HCT116 (cell line): ENCODE results near the gene SMYD3. TPM values are rescaled to one million over a fixed set of nuclear protein-coding genes. Genes with fewer than 3 reads are reported as not detected.

Experiments
- ATAC-seq: fragments of 200-7000 bp; cut with Tn5 transposase; 2 replicates; pipeline ENCODE4 v1.9.1; 2020; ENCODE audit warnings: mild to moderate bottlenecking, moderate library complexity
- BruUV-seq: library from RNA; stranded (reverse); fragments of 400-500 nt; replicated peaks from 2 replicates; lab custom pipeline; 2021; lab: Mats Ljungman, UMichigan
- CTCF ChIA-PET: fragments of 300-600 bp; sonication (Branson Sonifier 250); formaldehyde crosslinking; loops from one replicate; lab custom pipeline; 2021; ENCODE audit warnings: antibody characterized with exemption; lab: Charles Lee
- POLR2A ChIA-PET: fragments of 300-600, 350-600 bp; sonication (Branson Sonifier 250); formaldehyde crosslinking; loops from one replicate; lab custom pipeline; 2021; ENCODE audit warnings: antibody characterized with exemption; lab: Charles Lee
- RAD21 ChIA-PET, 2 experiments: fragments of 300-600 bp; sonication (Branson Sonifier 250); formaldehyde crosslinking; loops; one replicate each; lab custom pipeline; 2023; ENCODE audit warnings: low total read pairs in 2 of 2; ENCODE audit not compliant: uncharacterized antibody in 2 of 2, unreplicated experiment in 2 of 2, low non-redundant PET in 1 of 2; lab: Charles Lee
- DNase-seq: peaks from one replicate; pipeline ENCODE4 v3.0.0-alpha.2; 2010; ENCODE audit warnings: low read depth, low spot score
- H2AFZ ChIP-seq: fragments of 200-600 bp; shearing (Covaris generic), sonication (generic); 2 replicates; pipeline ENCODE4 v1.6.1; 2017; ENCODE audit warnings: low read depth, mixed run types, mixed read lengths, antibody characterized with exemption, low read length; ENCODE audit not compliant: poor library complexity, severe bottlenecking
- H3K27ac ChIP-seq: 2 replicates; pipeline ENCODE4 v1.5.1; 2012; ENCODE audit warnings: low read depth, low read length
- H3K27me3 ChIP-seq: fragments of 200-600 bp; sonication (generic); 2 replicates; pipeline ENCODE4 v1.6.1; 2016; ENCODE audit warnings: mixed run types, low read length, mixed read lengths; ENCODE audit not compliant: insufficient read depth
- H3K36me3 ChIP-seq, 2 experiments: fragments of 200-500 bp in 1 of 2; fragments of 200-600 bp in 1 of 2; sonication (Bioruptor generic) in 1 of 2; sonication (generic) in 1 of 2; 2 replicates each; pipeline versions ENCODE4 v1.5.1 to v1.6.1; 2014 to 2016; ENCODE audit warnings: low read length in 2 of 2, inconsistent platforms in 1 of 2, mixed read lengths in 1 of 2, mixed run types in 1 of 2; ENCODE audit not compliant: insufficient read depth in 2 of 2, control insufficient read depth in 1 of 2
- H3K4me1 ChIP-seq, 2 experiments: fragments of 200-600 bp in 1 of 2; sonication (generic) in 1 of 2; 2 replicates each; pipeline versions ENCODE4 v1.5.1 to v1.6.1; 2012 to 2017; ENCODE audit warnings: low read length in 2 of 2, inconsistent platforms in 1 of 2, mild to moderate bottlenecking in 1 of 2, mixed read lengths in 1 of 2, mixed run types in 1 of 2, moderate library complexity in 1 of 2; ENCODE audit not compliant: insufficient read depth in 2 of 2, control insufficient read depth in 1 of 2
- H3K4me2 ChIP-seq: fragments of 200-600 bp; sonication (generic); 2 replicates; pipeline ENCODE4 v1.6.1; 2017; ENCODE audit warnings: mixed run types, low read length, mixed read lengths
- H3K4me3 ChIP-seq, 2 experiments: fragments of 200-600 bp in 1 of 2; sonication (generic) in 1 of 2; replicated peaks in 1 of 2; 2 replicates each; pipeline ENCODE4 v1.5.1; 2011 to 2016; ENCODE audit warnings: low read length in 2 of 2, control low read depth in 1 of 2, low read depth in 1 of 2, mild to moderate bottlenecking in 1 of 2, mixed read lengths in 1 of 2, mixed run types in 1 of 2
- H3K79me2 ChIP-seq: fragments of 200-600 bp; sonication (generic); 2 replicates; pipeline ENCODE4 v1.6.1; 2017; ENCODE audit warnings: mild to moderate bottlenecking, mixed run types, low read length, moderate library complexity, mixed read lengths; ENCODE audit not compliant: insufficient read depth
- H3K9ac ChIP-seq: fragments of 200-600 bp; sonication (generic); 2 replicates; pipeline ENCODE4 v1.6.1; 2016; ENCODE audit warnings: low read length, mixed read lengths
- H3K9me2 ChIP-seq: fragments of 200-600 bp; sonication (generic), shearing (Covaris generic); 2 replicates; pipeline ENCODE4 v1.6.1; 2017; ENCODE audit warnings: mixed run types, mild to moderate bottlenecking, moderate library complexity; ENCODE audit not compliant: insufficient read depth
- H3K9me3 ChIP-seq, 2 experiments: fragments of 200-500 bp in 1 of 2; fragments of 200-600 bp in 1 of 2; sonication (Bioruptor generic) in 1 of 2; sonication (generic) in 1 of 2; 2 replicates each; pipeline ENCODE4 v1.6.1; 2014 to 2017; ENCODE audit warnings: low read length in 2 of 2, mixed read lengths in 2 of 2, inconsistent platforms in 1 of 2, low read depth in 1 of 2, mild to moderate bottlenecking in 1 of 2, mixed run types in 1 of 2, moderate library complexity in 1 of 2; ENCODE audit not compliant: control insufficient read depth in 1 of 2, insufficient read depth in 1 of 2
- H4K20me1 ChIP-seq: fragments of 200-600 bp; sonication (generic), shearing (Covaris generic); 2 replicates; pipeline ENCODE4 v1.6.1; 2017; ENCODE audit warnings: mixed run types, mild to moderate bottlenecking, moderate library complexity; ENCODE audit not compliant: insufficient read depth
- CBX3 ChIP-seq: IDR thresholded peaks from 2 replicates; pipeline ENCODE4 v1.6.1; 2012; ENCODE audit warnings: low read depth
- ELF1 ChIP-seq: IDR thresholded peaks from 2 replicates; pipeline ENCODE4 v1.6.1; 2012; ENCODE audit warnings: low read depth, borderline replicate concordance
- FOSL1 ChIP-seq: IDR thresholded peaks from 2 replicates; pipeline ENCODE4 v1.6.1; 2012; ENCODE audit warnings: low read depth
- JUND ChIP-seq: IDR thresholded peaks from 2 replicates; pipeline ENCODE4 v1.6.1; 2012
- POLR2A ChIP-seq: IDR thresholded peaks from 2 replicates; pipeline ENCODE4 v1.7.0; 2011; ENCODE audit warnings: borderline replicate concordance; ENCODE audit not compliant: insufficient read depth, insufficient read length; ENCODE audit errors: extremely low read depth
- POLR2AphosphoS5 ChIP-seq: IDR thresholded peaks from 2 replicates; pipeline ENCODE4 v1.6.1; 2011; ENCODE audit warnings: mild to moderate bottlenecking, low read depth, low read length, moderate library complexity
- SP1 ChIP-seq: IDR thresholded peaks from 2 replicates; pipeline ENCODE4 v1.6.1; 2012; ENCODE audit warnings: low read depth
- TCF7L2 ChIP-seq: IDR thresholded peaks from 2 replicates; pipeline ENCODE4 v1.7.0; 2011; ENCODE audit warnings: borderline replicate concordance, inconsistent platforms; ENCODE audit not compliant: insufficient read depth, insufficient read length; ENCODE audit errors: extremely low read depth
- YY1 ChIP-seq: IDR thresholded peaks from 2 replicates; pipeline ENCODE4 v1.6.1; 2011; ENCODE audit warnings: low read length, low read depth, moderate library complexity, mild to moderate bottlenecking; ENCODE audit not compliant: insufficient replicate concordance; ENCODE audit errors: extremely low read depth
- ZFX ChIP-seq: fragments of 450-650 bp; IDR thresholded peaks from 2 replicates; pipeline ENCODE4 v1.6.1; 2017
- intact Hi-C: fragments of 100-400 bp; cut with micrococcal nuclease; formaldehyde crosslinking; loops from 2 replicates; pipeline ENCODE4 v1.10.0; 2022
- total RNA-seq: library from RNA; stranded (reverse); gene quantifications from one replicate; pipeline ENCODE4 v1.2.1, GENCODE V29; 2021; ENCODE audit not compliant: unreplicated experiment
- TF ChIP-seq, protein P1 (sequence below): IDR thresholded peaks from 2 replicates; pipeline ENCODE4 v1.6.1; 2012; ENCODE audit warnings: low read depth
- TF ChIP-seq, protein P2 (sequence below): IDR thresholded peaks from 2 replicates; pipeline ENCODE4 v1.6.1; 2011; ENCODE audit warnings: mild to moderate bottlenecking, low read length, moderate library complexity; ENCODE audit not compliant: insufficient replicate concordance; ENCODE audit errors: extremely low read depth

SMYD3 gene
- total RNA-seq, 1 experiment from 2014 or later: 33.6 TPM

DNA sequence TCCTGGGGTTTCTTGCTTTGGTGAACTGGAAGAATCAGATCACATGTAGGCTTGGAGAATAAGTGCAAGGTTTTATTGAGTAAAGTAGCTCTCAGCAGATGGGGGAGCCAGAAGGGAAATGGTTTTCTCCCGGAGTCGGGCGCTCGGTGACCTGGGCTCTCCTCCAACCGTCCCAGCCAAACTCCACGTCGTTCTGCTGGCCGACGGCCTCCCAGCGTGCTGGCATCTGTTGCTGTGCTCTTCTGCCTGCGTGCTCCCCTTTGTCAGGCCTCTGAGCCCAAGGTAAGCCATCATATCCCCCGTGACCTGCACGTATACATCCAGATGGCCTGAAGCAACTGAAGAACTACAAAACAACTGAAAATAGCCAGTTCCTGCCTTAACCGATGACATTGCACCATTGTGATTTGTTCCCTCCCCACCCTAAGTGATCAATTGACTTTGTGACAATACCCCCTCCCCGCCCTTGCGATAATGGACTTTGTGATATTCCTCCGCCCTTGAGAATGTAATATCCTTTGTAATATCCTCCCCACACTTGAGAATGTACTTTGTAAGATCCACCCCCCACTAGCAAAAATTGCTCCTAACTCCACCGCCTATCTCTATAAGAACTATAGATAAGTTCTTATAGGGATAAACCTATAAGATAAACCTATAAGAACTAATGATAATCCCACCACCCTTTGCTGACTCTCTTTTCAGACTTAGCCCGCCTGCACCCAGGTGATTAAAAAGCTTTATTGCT lies 88.3 kb downstream of the SMYD3 start:
- H4K20me1 ChIP-seq: no peaks in the 10 kb centered on the region
- no peaks in the 10 kb centered on the region; a peak in 1 of 4 replicates for H3K9me3 ChIP-seq
- no peaks in the 10 kb centered on the region for H3K9me2 ChIP-seq
- no TSS peak for BruUV-seq
- RAD21 ChIA-PET: no interaction called here
- intact Hi-C loops: no loop called here
- POLR2A ChIA-PET: no interaction called here
- H3K4me1 ChIP-seq: no peaks in the 10 kb centered on the region
- no peak overlapping the region for H3K4me2 ChIP-seq
- H2AFZ ChIP-seq: no peak overlapping the region
- H3K4me3 ChIP-seq: no peak overlapping the region
- no peak for ATAC-seq
- TF ChIP-seq POLR2AphosphoS5: no peak
- no peak for TF ChIP-seq ELF1
- TF ChIP-seq FOSL1: no peak
- no peak for TF ChIP-seq TCF7L2
- TF ChIP-seq, protein P1, sequence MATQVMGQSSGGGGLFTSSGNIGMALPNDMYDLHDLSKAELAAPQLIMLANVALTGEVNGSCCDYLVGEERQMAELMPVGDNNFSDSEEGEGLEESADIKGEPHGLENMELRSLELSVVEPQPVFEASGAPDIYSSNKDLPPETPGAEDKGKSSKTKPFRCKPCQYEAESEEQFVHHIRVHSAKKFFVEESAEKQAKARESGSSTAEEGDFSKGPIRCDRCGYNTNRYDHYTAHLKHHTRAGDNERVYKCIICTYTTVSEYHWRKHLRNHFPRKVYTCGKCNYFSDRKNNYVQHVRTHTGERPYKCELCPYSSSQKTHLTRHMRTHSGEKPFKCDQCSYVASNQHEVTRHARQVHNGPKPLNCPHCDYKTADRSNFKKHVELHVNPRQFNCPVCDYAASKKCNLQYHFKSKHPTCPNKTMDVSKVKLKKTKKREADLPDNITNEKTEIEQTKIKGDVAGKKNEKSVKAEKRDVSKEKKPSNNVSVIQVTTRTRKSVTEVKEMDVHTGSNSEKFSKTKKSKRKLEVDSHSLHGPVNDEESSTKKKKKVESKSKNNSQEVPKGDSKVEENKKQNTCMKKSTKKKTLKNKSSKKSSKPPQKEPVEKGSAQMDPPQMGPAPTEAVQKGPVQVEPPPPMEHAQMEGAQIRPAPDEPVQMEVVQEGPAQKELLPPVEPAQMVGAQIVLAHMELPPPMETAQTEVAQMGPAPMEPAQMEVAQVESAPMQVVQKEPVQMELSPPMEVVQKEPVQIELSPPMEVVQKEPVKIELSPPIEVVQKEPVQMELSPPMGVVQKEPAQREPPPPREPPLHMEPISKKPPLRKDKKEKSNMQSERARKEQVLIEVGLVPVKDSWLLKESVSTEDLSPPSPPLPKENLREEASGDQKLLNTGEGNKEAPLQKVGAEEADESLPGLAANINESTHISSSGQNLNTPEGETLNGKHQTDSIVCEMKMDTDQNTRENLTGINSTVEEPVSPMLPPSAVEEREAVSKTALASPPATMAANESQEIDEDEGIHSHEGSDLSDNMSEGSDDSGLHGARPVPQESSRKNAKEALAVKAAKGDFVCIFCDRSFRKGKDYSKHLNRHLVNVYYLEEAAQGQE: no peak
- TF ChIP-seq YY1: no peak
- TF ChIP-seq, protein P2, sequence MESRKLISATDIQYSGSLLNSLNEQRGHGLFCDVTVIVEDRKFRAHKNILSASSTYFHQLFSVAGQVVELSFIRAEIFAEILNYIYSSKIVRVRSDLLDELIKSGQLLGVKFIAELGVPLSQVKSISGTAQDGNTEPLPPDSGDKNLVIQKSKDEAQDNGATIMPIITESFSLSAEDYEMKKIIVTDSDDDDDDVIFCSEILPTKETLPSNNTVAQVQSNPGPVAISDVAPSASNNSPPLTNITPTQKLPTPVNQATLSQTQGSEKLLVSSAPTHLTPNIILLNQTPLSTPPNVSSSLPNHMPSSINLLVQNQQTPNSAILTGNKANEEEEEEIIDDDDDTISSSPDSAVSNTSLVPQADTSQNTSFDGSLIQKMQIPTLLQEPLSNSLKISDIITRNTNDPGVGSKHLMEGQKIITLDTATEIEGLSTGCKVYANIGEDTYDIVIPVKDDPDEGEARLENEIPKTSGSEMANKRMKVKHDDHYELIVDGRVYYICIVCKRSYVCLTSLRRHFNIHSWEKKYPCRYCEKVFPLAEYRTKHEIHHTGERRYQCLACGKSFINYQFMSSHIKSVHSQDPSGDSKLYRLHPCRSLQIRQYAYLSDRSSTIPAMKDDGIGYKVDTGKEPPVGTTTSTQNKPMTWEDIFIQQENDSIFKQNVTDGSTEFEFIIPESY: no peak
- TF ChIP-seq CBX3: no peak
- TF ChIP-seq JUND: no peak
- no peak for TF ChIP-seq POLR2A
- TF ChIP-seq SP1: no peak
- TF ChIP-seq ZFX: no peak
- no peaks in the 10 kb centered on the region for H3K36me3 ChIP-seq
- no peaks in the 10 kb centered on the region for H3K27me3 ChIP-seq
- DNase-seq: no peak
- H3K27ac ChIP-seq: no peak overlapping the region
- H3K79me2 ChIP-seq: no peaks in the 10 kb centered on the region
- CTCF ChIA-PET: no interaction called here
- H3K9ac ChIP-seq: no peak overlapping the region
